Loucy (cell line): ENCODE measurements around the gene KLRK1.

Source experiments
- EZH2phosphoT487 ChIP-seq: fragments of 200-600 bp; IDR thresholded peaks from 2 replicates; pipeline ENCODE4 v1.6.1; 2018; ENCODE audit warnings: antibody characterized with exemption, mild to moderate bottlenecking, moderate library complexity, borderline replicate concordance
- TF ChIP-seq, protein P1 (sequence below): fragments of 200-600 bp; sonication (generic); conservative IDR thresholded peaks from 2 replicates; pipeline ENCODE4 v1.5.1; 2014; ENCODE audit warnings: mild to moderate bottlenecking, antibody characterized with exemption, low read length

DNA sequence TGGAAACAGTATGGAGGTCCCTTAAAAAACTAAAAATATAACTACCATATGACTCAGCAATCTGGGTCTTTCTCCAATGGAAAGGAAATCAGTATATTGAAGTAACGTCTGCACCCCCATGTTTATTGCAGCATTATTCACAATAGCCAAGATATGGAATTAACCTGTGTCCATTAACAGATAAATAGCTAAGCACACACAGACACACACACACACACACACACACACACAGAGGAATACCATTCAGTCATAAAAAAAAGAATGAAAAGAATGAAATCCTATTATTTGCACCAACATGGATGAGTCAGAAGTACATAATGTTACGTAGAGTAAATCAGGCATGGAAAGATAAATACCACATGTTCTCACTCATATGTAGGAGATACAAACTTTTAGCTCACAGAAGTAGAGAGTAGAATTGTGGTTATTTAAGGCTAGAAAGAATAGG lies 4.7 kb downstream of the KLRK1 start:
- no peak for TF ChIP-seq EZH2phosphoT487
- TF ChIP-seq, protein P1, sequence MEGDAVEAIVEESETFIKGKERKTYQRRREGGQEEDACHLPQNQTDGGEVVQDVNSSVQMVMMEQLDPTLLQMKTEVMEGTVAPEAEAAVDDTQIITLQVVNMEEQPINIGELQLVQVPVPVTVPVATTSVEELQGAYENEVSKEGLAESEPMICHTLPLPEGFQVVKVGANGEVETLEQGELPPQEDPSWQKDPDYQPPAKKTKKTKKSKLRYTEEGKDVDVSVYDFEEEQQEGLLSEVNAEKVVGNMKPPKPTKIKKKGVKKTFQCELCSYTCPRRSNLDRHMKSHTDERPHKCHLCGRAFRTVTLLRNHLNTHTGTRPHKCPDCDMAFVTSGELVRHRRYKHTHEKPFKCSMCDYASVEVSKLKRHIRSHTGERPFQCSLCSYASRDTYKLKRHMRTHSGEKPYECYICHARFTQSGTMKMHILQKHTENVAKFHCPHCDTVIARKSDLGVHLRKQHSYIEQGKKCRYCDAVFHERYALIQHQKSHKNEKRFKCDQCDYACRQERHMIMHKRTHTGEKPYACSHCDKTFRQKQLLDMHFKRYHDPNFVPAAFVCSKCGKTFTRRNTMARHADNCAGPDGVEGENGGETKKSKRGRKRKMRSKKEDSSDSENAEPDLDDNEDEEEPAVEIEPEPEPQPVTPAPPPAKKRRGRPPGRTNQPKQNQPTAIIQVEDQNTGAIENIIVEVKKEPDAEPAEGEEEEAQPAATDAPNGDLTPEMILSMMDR, result no peak
